Brain microvascular endothelial cell (primary cell): ENCODE data around the gene ALS2CL.

Experiments
- DNase-seq: peaks from one replicate; pipeline ENCODE4 v3.0.0-alpha.2; 2020
- H3K27ac ChIP-seq: fragments of 250-450 bp; sonication (Bioruptor Pico); 2 replicates; pipeline ENCODE4 v1.5.1; 2020; ENCODE audit warnings: mild to moderate bottlenecking, moderate library complexity
- H3K27me3 ChIP-seq: fragments of 250-450 bp; sonication (Bioruptor Pico); replicated peaks from 2 replicates; pipeline ENCODE4 v1.5.1; 2020; ENCODE audit warnings: mild to moderate bottlenecking
- H3K36me3 ChIP-seq: fragments of 250-450 bp; sonication (Bioruptor Pico); replicated peaks from 2 replicates; pipeline ENCODE4 v1.5.1; 2020; ENCODE audit warnings: mild to moderate bottlenecking
- H3K4me3 ChIP-seq: 2 replicates; pipeline ENCODE4 v1.5.1; 2011; ENCODE audit warnings: low read depth, mild to moderate bottlenecking, control low read depth, low read length, moderate library complexity
- in situ Hi-C: cut with HindIII; loops from 2 replicates; pipeline ENCODE4 v1.10.0; 2017; ENCODE audit warnings: low sequenced_read_pairs, low pct_ligation_motif_present
- TF ChIP-seq, protein P1 (sequence below): IDR thresholded peaks from 2 replicates; pipeline ENCODE4 v1.5.1; 2011; ENCODE audit warnings: low read depth, mild to moderate bottlenecking, moderate library complexity, low read length, control low read depth, inconsistent platforms; ENCODE audit errors: missing control alignments

The ALS2CL gene

DNA sequence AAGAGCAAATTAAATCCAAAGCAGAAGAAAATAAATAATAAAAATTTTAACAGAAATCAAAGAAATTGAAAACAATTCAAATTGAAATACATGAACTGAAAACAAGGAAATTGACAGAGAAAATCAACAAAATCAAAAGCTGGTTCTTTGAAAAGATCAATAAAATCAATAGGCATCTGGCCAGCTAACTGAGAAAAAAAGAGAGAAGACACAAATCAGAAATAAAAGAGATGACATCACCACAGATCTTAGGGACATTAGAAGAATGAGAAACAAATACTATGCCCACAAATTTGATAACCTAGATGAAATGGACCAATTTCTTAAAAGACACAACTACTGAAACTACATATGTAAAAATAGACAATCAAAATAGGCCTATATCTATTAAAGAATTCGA is 42.4 kb downstream of the ALS2CL start:
- in situ Hi-C loops: no loop called here
- TF ChIP-seq, protein P1, sequence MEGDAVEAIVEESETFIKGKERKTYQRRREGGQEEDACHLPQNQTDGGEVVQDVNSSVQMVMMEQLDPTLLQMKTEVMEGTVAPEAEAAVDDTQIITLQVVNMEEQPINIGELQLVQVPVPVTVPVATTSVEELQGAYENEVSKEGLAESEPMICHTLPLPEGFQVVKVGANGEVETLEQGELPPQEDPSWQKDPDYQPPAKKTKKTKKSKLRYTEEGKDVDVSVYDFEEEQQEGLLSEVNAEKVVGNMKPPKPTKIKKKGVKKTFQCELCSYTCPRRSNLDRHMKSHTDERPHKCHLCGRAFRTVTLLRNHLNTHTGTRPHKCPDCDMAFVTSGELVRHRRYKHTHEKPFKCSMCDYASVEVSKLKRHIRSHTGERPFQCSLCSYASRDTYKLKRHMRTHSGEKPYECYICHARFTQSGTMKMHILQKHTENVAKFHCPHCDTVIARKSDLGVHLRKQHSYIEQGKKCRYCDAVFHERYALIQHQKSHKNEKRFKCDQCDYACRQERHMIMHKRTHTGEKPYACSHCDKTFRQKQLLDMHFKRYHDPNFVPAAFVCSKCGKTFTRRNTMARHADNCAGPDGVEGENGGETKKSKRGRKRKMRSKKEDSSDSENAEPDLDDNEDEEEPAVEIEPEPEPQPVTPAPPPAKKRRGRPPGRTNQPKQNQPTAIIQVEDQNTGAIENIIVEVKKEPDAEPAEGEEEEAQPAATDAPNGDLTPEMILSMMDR: no peak
- H3K36me3 ChIP-seq: no peaks in the 10 kb centered on the region

DNA sequence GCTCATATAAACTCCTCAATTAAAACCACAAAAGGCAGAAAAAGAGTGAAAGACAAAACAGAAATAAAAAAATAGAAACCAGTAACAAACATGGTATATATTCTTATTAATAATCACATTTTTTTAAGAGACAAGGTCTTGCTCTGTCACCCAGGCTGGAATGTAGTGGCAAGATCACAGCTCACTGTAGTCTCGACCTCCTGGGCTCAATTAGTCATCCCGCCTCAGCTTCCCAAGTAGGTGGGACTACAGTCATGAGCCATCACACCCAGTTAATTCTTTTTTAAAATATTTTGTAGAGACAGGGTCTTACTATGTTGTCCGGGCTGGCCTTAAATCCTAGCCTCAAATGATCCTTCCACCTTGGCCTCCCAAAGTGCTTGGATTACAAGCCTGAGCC is 44.0 kb downstream of the ALS2CL start:
- DNase-seq: no peak
- in situ Hi-C loops: loop anchor here (25.0 kb wide), 1 partner anchor 162 kb away; the partner anchor contains the start of gene RTP3
- Histone ChIP-seq H3K4me3 (no peak overlapping the region), H3K27me3 (no peaks in the 10 kb centered on the region), H3K27ac (no peak overlapping the region), H3K36me3 (no peaks in the 10 kb centered on the region)
- TF ChIP-seq, protein P1: no peak

More for the DNA sequence above, 42.4 kb downstream of the ALS2CL start:
- no peak overlapping the region for H3K4me3 ChIP-seq
- H3K27ac ChIP-seq: no peak overlapping the region
- no peak for DNase-seq
- H3K27me3 ChIP-seq: peaks cover 3% of the 10 kb centered on the region

DNA sequence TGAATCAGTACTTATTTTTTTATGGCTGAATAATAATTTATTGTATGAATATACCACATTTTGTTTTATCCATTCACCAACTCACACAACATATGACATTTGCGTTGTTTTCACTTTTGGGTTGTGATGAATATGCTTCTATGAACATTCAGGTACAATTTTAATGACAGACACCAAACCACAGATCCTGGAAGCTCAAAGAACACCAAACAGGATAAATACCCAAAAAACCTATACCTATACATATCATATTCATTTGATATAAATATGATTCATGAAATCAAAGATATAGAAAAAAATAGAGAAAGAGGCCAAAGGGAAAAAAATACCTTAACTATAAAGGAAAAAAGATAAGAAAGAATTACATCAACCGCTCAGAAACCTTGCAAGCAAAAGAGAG is 45.4 kb downstream of the ALS2CL start:
- Histone ChIP-seq H3K27me3 (no peaks in the 10 kb centered on the region), H3K27ac (no peak overlapping the region), H3K36me3 (no peaks in the 10 kb centered on the region), H3K4me3 (no peak overlapping the region)
- in situ Hi-C loops: loop anchor here (25.0 kb wide), 1 partner anchor 161 kb away; the partner anchor contains the start of gene RTP3
- DNase-seq: no peak
- TF ChIP-seq, protein P1: no peak

DNA sequence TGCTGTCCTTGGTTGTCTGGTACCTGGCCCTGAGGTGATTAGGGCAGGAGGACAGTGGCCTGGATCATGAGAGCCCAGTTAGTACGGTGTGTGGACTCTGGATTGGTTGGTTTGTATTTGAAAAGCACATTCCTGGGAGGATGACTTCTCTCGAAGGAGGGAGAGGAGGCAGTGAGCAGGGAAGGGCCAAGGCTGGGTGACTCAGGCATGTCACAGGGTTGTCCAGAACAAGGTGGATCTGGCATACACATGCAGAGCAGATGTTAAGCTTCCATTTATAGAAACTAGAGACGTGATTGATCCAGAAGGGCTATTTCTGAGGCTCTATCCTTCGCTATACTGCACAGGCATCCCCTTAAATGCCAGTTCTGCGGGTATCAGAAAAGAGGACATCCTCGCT is 46.8 kb downstream of the ALS2CL start:
- in situ Hi-C loops: loop anchor here (25.0 kb wide), 1 partner anchor 159 kb away; the partner anchor contains the start of gene RTP3
- Histone ChIP-seq H3K27ac (no peak overlapping the region), H3K27me3 (peaks cover 2% of the 10 kb centered on the region), H3K4me3 (no peak overlapping the region), H3K36me3 (no peaks in the 10 kb centered on the region)
- peak; percentile 9 for DNase-seq
- TF ChIP-seq, protein P1: no peak

DNA sequence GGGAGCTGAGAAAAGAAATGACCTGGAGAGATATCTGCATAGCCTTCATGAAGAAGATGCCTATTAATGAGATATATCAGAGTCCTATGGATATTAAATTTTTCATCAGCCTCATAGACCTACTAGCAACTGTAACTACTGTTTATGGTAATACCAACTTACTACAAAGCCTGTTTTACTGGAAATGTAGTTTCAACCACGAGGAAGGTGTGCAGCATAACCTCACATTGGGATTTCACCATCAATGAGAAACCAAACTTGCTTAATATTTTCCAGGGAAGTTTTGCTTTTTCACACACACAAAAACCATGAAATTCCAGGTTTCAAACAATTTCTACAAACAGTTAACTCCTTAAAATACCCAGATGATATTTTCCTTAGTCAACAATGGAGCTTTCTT is 49.8 kb downstream of the ALS2CL start:
- H3K27ac ChIP-seq: no peak overlapping the region
- DNase-seq: no peak
- in situ Hi-C loops: loop anchor here (25.0 kb wide), 1 partner anchor 156 kb away; the partner anchor contains the start of gene RTP3
- TF ChIP-seq, protein P1: no peak
- H3K4me3 ChIP-seq: no peak overlapping the region
- H3K36me3 ChIP-seq: no peaks in the 10 kb centered on the region
- H3K27me3 ChIP-seq: peaks cover 3% of the 10 kb centered on the region

DNA sequence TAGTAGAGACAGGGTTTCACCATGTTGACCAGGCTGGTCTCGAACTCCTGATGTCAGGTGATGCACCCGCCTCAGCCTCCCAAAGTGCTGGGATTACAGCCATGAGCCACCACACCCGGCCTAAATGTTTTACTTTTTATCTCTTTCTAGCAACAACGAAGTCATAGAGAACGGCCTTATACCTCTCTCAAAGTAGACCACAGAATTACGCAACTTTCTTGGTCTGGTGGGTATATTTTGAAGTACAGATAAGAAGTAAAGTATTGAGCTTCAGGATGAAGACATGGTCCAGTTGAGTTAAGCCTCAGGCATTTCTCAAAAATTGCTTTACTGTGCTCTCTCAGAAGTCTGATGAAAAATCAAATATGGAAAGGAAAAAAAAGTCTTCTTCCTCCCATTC is 50.5 kb downstream of the ALS2CL start:
- Histone ChIP-seq H3K27ac (no peak overlapping the region), H3K27me3 (peaks cover 3% of the 10 kb centered on the region), H3K36me3 (no peaks in the 10 kb centered on the region), H3K4me3 (no peak overlapping the region)
- DNase-seq: no peak
- in situ Hi-C loops: loop anchor here (25.0 kb wide), 1 partner anchor 156 kb away; the partner anchor contains the start of gene RTP3
- TF ChIP-seq, protein P1: no peak
